ENCODE measurements around the gene GPR15.
A peak's percentile ranks its signal among the peaks of the same experiment; 100 is the strongest.

GPR15 gene

GRCh38 chr3:98536456-98537017 lies 4.8 kb downstream of the GPR15 start:
- H3K4me3 ChIP-seq (ENCODE audit: low read depth, low read length): peak overlapping the region; percentile 72
- DNase-seq (ENCODE audit: low read depth): peak; percentile 96

GRCh38 chr3:98540346-98540745 lies 8.6 kb downstream of the GPR15 start:
- H3K4me3 ChIP-seq (ENCODE audit: low read depth, low read length): peak overlapping the region; percentile 44
- TF ChIP-seq CTCF (IDR thresholded peaks at IDR 0.05; ENCODE audit: insufficient read depth, low read depth, low read length, missing control alignments): no peak
- DNase-seq (ENCODE audit: low read depth): peak; percentile 94

More at GRCh38 chr3:98536456-98537017, 4.8 kb downstream of the GPR15 start:
- TF ChIP-seq CTCF (IDR thresholded peaks at IDR 0.05; ENCODE audit: insufficient read depth, low read depth, low read length, missing control alignments): no peak

DNA sequence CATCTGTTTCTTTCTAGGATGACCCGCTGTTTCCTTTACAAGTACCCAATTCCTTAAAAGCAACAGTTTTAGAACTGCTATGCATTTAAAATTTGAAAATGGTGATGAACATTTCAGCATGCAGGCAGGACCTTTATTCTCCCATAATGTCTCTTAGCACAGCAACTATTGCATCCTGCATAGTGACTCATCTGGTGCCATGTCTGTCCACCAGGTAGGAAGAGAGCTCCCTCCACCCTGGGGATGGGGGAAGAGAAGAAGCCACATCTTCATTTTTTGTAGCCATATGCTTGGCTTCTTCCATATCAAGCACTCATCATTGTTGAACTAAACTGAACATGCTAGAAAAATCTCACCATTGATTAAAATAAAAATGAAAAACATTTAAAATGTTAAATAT lies 9.9 kb downstream of the GPR15 start:
- H3K4me3 ChIP-seq (ENCODE audit: low read depth, low read length): no peak overlapping the region
- TF ChIP-seq CTCF (IDR thresholded peaks at IDR 0.05; ENCODE audit: insufficient read depth, low read depth, low read length, missing control alignments): no peak

GRCh38 chr3:98542623-98543022 lies 10.8 kb downstream of the GPR15 start:
- no peak overlapping the region for H3K4me3 ChIP-seq (ENCODE audit: low read depth, low read length)
- no peak for DNase-seq (ENCODE audit: low read depth)
- TF ChIP-seq CTCF (IDR thresholded peaks at IDR 0.05; ENCODE audit: insufficient read depth, low read depth, low read length, missing control alignments): no peak

More for the DNA sequence above, 9.9 kb downstream of the GPR15 start:
- DNase-seq (ENCODE audit: low read depth): no peak

- no peak for TF ChIP-seq CTCF (IDR thresholded peaks at IDR 0.05; ENCODE audit: insufficient read depth, low read depth, low read length, missing control alignments)
- peak overlapping the region; percentile 51 for H3K4me3 ChIP-seq (ENCODE audit: low read depth, low read length)
- peak; percentile 76 for DNase-seq (ENCODE audit: low read depth)
Observed at GRCh38 chr3:98545940-98546339, 14.2 kb downstream of the GPR15 start.

DNA sequence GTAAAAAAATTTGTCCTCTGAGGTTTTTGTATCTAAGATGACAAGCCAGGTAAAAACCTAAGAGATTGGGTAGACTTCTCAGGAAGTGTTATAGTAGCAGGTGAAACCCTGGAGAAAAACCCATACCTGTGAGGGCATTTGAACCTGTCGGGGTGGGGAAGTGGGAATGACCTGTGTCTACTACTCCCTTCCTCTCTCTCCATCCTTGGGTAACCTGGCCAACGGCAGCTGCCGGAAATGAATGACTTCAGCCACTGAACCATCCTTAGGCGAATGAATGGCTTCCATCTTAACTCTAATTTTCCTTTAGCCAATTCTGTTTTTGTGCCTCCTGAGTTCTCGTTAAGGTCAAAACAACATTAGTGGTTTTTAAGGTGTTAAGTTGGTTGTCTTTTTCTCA lies 16.8 kb downstream of the GPR15 start:
- no peak for TF ChIP-seq CTCF (IDR thresholded peaks at IDR 0.05; ENCODE audit: insufficient read depth, low read depth, low read length, missing control alignments)
- no peak overlapping the region for H3K4me3 ChIP-seq (ENCODE audit: low read depth, low read length)

DNA sequence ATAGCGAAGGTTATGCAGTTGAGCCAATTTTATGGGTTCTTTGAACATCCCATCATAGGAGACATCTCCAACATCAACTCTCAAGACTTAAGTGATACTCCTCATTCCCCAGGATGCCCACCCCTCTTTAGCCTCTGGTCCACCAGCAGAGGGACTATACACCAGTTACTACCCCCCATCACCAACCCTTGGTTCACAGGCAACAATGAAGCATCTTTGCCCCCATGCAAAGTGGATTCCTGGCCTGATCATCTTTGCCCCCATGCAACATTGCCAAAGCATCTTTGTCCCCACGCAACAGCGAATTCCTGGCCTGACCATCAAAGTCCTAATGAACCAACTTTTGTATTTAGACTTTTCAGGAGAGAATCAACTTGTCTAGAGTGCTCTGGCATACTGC lies 19.1 kb downstream of the GPR15 start:
- TF ChIP-seq CTCF (IDR thresholded peaks at IDR 0.05; ENCODE audit: insufficient read depth, low read depth, low read length, missing control alignments): peak; percentile 16
- DNase-seq (ENCODE audit: low read depth): no peak
- peak overlapping the region; percentile 90 for H3K4me3 ChIP-seq (ENCODE audit: low read depth, low read length)

More for the DNA sequence above, 16.8 kb downstream of the GPR15 start:
- DNase-seq (ENCODE audit: low read depth): no peak

All from GM12865 (cell line).